Activated T-helper 1 cell treated with Interleukin-2 at 50 U/mL for 16 hours (primary cell): ENCODE results near the gene ESPNL.

Source experiments
- DNase-seq: peaks from one replicate; pipeline ENCODE4 v3.0.0-alpha.2; 2020; ENCODE audit warnings: low read depth

The ESPNL gene

DNA sequence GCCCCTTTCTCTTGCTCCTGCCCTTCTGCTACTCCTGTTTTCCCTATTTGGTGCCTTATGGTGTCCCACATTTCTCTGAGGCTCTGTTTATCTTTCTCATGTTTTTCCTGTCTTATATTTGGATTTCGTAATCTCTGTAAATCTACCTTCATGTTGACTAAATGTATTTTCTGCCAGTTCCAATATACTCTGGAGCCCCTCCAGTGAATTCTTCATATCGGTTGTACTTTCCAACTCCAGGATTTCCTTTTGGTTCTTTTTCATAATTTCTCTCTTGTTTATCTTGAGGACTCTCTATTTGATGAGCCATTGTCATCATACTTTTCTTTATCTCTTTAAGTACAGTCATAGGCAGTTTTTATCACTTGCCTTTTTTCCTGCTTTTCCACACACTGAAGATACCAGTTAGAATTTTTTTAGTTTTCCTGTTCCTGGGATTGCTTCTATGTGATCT lies 20.2 kb upstream of the ESPNL start:
- no peak for DNase-seq

DNA sequence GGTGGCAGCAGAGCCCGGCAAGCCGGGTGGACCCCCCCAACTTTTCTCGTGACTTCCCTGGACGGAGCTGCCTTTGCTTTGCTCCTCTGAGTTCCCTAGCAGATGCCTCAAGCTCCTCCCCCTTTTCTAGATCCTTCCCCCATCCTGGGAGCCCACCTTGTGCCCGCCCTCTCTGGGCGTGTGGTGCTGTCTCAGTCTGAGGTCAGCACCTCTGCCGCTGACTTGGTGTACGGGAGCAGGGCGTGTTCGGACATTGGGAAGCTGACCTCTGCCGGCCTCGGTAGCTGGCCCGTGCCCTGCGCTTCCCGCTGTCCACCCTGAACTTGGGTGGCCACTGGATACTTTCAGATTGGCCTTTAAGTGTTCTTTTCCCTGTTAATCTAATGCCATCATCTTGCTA lies 19.6 kb upstream of the ESPNL start:
- no peak for DNase-seq

DNA sequence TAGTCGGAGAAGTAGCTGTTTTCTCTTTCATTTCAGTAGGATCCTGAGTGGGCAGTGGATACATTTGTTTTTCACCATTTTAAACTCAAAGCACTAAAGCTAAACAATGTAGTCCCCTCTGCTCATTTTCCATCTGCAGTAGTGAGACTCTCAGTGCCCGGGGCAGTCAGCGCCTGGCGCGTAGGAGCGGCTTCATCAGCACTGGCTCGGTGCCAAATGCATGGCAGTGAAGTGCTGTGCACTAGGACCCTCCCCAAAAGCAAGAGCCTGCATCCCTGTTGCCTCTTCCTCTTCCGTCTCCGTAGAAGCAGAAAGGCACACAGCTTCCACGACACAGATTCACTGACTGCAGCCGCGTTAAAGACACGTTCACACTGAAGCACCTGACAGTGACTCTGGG lies 19.0 kb upstream of the ESPNL start:
- no peak for DNase-seq

DNA sequence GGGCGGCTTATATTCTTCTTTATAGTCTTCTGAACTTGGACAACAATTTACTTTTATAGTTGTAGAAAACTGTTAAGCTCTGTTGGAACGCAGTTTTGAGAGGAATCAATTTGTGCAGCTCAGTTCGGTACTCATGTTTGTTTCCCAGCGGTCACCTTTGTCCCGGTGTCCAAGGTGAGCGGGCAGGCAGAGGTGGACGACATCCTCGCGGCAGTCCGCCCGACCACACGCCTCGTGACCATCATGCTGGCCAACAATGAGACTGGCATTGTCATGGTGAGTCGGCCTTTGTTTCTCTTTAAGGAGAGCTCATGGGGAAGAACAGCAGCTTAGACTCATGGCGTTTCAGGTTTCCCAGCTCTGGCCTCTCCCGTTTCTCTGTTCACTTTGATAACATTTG lies 18.6 kb upstream of the ESPNL start:
- no peak for DNase-seq

DNA sequence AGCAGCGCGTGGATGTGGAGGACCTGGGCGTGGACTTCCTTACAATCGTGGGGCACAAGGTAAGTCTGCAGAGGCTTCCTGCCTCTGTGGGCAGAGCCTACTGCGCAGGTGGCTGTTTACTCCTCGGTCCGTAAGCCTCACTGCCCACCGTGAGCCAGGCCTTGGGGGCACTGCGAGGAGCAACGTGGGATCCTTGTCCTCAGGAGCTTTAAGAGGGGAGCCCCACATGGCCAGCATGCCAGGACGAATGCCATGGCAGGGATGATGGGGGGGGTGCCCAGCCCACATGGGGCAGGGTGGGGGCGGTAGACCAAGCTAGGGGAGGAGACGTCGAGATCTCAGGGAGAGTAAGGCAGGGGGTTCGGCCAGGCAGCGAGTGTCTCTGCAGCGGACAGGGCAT lies 18.0 kb upstream of the ESPNL start:
- no peak for DNase-seq

DNA sequence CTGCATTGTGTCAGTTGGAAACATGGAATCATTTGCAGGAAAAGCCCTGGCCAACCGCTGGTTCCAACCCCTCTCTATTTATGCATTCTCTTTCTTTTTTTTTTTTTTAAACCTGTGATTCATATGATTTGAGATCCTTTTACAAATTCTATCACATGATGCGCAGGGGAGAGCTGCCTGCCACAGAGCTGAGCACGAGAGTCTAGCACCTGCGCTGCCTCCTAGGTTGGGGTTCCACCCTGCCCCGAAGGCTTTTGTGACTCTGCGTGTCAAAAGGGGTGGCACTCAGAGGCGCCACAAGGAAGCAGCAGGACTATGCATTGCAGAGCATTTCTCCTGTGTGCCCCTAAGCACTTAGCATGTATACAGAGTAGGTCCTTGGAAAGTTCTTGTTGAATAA lies 17.3 kb upstream of the ESPNL start:
- DNase-seq = no peak

DNA sequence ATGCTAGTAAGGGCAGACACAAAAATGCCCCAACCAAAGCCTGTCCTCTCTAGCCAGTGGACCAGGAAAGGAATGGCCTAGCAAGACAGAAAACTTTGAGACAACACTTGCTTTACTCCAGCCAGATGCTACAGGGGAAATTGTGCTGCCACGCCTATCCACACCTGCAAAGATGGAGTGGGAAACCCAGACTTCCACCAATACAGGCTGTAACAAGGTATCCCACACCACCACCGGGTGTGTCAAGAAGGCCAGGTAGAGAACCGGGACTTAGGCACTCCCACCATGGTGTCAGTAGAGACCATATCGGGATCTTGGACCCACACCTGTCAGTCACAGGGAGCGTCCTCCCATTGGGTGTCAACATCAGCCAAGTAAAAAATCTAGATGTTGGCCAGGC lies 16.2 kb upstream of the ESPNL start:
- DNase-seq = no peak

DNA sequence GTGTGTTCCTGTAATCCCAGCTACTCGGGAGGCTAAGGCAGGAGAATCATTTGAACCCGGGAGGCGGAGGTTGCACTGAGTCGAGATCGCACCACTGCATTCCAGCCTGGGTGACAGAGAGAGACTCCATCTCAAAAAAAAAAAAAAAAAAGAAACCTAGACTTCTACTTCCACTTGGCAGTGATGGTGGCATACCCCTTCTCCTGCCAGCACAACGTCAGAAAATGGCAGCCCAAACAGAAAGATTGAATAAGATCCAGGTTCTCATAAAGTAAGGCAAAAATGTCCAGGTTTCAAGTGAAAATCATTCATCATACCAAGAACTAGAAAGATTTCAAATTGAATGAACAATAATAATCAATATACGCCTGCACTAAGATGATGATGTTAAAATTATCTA lies 15.4 kb upstream of the ESPNL start:
- no peak for DNase-seq

DNA sequence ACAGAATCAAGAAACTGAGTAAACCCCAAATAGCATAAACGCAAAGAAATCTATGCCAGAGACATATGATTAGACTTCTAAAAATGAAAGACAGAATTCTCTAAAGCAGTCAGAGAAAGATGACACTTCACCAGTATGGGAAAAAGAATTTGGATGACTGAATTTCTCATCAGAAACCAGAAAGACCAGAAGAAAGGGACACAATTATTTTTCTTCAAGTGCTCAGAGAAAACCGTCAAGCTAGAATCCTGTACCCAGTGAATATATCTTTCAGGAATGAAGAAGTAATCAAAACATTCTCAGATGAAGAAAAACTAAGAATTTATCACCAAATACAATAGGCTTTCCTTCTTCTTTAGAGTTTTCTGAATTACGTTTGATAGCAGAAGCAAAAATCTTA lies 14.2 kb upstream of the ESPNL start:
- no peak for DNase-seq

DNA sequence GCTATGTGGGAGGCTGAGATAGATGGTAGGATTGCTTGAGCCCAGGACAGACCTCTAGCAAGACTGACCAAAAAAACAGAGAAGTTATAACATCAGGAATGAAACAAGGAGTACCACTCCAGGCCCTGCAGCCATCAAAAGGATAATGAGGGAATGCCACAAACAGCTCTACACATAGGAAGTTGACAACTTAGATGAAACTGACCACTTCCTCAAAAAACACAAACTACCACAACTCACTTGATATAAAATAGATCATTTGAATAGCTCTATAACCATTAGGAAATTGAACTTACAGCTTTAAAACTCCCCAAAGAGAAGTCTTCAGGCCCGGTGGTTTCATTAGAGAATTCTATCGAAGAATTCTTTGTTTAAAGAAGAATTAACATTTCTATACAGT lies 12.9 kb upstream of the ESPNL start:
- no peak for DNase-seq

DNA sequence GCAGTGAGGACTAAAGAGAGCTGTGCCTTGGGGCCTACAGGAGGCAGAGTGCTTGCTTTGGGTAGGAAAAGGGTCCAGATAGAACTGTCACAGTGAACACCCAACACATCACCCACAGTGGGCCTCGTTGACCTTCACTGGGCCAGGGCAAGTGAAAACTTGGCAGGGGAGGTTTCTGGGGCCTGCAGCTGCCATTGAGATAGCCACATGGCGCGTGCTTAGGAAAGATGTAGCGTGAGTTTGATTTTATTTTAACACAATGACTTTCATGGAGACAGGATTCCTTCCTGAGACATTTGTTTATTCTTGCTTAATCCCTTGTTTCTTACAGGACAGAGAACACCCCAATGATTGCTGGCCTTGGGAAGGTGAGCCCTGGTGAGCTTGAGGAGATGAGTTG lies 9.3 kb upstream of the ESPNL start:
- DNase-seq = no peak

DNA sequence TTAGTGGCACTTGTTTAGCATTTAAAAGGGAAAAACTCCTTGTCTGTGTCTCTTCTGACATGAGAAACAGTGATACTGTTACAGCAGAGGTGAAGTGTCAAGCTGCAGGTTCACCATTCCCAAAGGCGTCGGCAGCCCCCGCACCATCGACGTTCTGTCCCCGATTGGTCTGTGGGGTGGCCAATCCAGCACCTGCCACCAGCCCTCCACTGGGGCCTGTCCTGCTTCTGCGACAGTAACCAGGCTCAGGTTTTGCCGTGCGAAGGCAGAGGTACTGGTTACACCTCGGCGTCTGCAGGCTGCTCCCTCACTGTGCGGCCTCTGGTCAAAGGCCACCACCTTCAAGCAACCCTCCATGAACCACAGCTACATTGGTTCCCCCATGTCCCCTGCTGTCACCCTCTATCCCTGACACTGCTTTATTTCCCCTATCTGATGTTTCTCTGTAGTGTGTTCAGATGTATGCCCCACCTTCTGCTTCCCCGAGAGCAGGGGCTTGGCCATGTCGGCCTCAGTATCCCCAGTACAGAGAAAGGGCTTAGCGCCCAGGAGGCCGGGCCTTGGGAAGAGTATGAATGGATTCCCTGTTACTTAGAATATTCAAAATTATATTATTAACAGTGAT lies 8.6 kb upstream of the ESPNL start:
- no peak for DNase-seq

DNA sequence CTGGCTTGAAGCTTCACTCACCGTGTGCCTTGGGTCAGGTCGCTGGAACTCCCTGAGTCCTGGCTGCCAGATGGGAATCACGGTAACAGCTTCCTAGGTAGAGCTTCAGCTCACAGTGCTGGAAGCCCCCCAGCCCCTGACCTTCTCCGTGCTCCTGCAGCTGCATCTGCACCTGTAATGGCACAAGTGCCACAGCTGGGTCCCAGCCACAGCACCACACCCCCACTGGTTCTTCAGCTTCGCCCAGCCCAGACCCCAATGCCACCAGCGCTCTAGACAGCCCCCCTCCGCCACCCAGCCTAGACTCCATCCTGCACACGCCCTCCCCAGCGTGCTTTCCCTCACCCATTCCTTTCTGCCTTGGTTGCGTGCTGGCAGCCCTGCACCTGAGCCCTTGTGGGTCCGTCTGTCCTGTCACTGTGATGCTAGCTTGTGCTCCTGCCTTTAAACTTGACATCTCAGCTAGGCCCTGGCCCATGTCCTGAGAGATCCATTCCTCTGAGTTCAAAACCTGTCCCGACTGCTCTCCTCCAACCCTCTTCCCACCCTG lies 7.6 kb upstream of the ESPNL start:
- no peak for DNase-seq

DNA sequence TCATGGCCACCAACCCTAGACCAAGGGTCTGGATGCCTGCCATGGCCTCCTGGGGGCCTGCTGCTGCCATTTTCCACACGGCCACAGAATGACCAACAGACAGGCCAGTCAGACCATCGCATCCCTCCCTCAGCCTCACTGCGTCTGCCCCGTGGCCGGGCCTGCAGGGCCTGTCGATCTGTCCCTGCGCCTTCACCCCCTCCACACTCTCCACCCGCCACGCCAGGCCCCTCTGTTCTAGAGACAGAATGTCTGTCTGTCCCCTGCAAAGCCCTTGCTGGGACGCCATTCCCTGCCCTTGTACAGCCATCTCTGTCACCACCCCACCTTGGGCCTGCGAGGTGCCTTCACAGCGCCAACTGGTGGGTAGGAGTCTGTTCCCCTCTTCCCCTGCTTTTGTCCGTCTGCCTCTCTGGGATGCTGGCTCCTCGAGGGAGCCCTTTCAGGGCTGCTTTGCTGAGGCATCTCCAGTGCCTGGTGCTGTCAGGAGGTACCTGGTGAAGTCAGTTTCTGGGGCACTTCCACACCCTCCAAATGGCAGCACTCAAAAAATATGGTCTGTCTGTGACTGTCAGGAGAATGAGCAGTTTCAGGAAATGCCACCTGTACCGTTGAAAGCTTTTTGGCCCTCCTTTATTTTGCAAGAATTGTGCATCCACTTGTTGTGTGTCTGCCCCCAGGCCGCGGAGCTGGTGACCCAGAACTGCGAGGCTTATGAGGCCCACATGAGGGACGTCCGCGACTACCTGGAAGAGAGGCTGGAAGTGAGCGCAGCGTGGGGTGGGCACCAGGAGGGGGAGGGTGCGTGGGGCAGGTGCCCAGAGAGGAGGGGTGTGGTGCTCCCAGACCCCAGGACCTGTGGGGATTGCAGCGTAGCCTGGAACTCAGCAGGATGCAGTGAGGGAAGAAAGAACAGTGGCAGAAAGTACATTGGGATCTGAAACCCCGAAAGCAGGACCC lies 6.7 kb upstream of the ESPNL start:
- DNase-seq = no peak

DNA sequence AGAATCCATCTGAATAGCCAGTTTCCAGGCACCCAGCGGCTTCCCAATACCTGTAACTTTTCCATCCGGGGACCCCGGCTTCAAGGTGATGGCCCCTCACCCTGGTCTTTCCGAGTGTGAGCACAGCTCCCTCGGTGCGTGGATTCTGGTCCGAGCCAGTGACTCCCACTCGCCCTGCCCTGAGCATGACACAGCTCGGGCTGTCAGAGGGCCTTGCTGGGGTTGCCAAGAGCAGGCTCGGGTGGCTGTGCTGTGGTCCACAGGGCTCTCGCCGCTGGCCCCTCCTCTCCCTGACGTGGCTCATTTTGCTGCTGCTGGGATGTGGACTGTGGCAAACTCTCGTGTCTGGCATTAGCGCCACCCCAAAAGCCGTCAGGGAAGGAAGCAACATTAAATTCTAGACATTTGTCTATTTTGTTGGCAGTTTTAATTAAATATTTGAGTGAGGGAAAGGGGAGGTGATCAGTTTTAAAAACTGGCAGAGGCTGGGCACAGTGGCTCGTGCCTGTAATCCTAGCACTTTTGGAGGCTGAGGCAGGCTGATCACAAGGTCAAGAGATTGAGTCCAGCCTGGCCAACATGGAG lies 5.6 kb upstream of the ESPNL start:
- no peak for DNase-seq

DNA sequence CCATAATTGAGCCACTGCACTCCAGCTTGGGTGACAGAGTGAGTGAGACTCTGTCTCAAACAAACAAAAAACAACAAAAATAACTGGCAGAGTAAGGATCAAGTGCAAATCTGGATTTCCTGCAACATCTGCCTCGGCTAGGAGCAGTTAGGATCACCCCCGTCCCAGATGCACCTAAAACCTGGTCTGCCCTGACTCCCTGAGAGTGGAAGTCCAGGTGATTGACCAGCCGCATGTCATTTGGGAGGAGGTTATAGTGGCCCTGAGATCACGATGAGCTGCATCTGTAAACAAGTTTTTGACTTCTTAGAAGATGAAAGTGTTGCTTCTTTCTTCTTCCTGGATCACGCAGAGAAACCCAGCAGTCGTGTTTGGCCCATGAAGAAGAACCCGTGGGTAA lies 5.0 kb upstream of the ESPNL start:
- no peak for DNase-seq

DNA sequence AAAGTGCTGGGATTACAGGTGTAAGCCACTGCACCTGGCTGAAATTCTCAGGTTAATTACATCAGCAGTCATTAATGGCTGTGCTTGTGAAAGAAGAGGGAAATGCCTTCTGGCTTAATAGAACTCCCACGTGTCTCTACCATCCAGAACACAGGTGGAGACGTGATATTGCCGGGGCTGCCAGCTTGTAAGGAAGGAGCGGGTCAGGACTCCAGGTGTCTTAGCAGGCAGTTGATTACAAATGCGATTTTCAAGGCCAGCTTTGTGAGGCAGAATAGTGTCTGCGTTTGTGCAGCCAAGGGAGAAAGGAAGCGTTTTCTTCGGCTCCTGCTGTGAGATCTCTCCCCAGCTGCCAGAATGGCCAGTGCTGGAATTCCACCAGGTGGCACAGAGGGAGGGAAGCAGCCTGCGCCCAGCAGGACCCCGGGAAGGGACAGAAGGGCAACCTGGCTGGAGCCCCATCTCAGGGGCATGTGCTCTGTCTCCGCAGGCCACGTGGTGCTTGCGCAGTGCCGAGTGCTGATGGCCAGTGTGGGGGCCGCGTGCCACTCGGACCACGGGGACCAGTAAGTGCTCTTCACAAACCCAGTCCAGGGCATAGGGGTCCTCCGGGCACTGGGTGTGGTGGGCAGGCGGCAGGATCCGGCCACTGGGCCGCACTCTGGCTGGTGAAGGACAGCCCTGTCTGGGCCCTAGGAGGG lies 3.7 kb upstream of the ESPNL start:
- DNase-seq = no peak

DNA sequence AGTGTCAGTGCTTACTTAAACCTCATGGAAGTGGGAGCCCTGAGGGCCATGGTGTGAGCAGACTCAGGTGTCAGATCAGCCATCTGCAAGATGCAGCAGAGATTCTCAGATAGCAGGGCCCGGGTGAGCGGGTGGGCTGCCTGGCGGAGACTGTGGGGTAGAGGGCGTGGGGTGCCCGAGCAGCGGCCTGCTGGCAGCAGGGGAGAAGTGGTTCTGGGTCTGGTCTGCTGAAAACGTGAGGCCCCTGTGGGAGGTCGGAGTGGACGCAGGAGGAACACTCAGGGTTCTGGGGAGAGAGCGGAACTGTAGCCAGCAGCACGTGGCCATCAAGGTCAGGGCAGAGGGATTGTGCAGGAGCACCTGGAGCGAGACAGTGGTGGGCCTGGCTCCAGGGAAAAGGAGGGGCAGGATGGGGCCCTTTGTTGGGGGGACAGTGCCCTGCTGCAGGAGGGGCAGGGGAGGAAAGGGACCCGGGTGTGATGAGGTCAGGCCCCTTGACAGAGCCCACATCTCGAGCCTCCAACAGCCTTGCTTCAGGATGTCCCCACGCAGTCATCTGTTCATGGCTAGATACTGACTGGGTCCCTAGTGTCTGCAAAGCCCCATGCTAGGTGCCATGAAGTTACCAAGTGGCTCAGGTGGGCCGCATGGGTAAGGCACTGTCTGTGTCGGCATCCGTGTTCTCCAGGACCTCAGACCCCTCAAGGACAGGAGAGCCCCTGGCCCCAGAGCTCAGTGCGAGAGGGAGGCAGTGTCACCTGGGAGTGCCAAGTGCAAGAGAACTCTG lies 2.7 kb upstream of the ESPNL start:
- DNase-seq = no peak

DNA sequence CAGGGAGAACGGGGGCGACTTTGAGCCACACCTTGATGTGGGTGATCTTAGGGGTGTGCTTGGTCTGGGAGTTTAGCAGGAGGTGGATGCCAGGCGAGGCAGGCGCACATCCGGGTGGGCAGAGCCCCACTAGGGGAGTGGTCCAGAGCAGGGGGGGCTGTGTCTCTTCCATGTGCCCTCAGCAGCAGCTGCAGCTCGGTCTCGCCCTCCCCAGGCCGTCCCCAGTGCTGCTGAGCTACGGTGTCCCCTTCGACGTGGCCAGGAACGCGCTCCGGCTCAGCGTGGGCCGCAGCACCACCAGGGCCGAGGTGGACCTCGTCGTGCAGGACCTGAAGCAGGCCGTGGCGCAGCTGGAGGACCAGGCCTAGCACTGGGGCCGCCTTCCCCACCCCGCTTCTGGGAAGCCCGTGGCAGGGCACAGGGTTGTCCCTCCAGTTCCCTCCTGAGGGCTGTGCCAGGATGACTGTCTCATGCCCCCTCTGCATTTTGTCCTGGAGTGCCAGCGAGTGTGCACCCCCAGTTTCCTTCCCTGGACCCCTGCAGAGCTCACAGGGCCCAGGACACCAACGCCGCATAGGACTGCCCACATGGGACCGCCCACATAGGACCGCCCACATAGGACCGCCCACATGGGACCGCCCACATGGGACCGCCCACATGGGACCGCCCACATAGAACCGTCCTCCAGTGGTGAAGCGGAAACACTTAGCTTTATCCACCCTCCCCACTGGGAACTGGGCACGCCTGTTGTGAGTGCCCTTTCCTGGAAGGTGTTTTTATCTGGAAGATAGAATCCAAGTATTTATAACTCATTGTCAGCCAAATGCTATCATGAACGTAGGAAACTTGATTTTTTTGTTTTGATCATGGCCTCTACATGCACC lies 1.9 kb upstream of the ESPNL start:
- no peak for DNase-seq

DNA sequence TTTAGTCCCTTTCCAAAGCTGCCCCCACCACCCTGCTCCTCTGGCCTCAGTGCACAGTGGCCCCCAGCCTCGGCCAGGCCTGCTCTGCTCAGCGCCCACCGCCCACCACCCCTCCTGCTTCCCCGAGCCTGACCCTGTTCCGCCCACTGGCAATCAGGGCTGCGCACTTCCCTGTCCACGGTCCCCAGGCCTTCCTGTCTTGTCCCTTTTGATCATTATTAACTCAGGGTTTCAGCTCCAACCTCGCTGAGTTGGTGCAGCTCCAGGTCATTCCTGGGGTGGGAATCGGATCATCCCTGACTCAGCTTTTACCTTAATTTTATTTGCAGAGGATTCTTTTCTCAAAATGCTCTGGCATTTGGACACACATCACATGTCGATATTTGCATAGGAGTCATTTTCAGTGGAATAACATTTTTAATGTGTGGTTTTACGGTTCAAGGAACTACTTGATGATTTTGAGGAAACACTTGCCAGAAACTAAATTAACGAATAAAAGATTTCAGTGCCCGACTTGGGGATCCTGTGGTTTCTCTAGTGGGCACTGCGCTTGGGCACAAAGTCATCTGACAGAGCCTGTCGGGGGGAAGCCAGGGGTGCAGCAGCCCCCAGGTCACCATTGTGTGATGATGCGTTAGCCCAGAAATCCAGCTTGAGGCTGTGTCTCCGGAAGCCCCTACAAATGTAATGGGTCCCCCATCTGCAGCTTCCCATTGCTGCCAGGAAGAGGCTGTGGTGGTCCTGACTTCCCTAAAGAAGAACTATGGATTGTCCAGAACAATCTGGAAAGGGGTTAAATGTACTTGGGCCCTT lies 1.0 kb upstream of the ESPNL start:
- DNase-seq = no peak
